Astrocyte (in vitro differentiated cells and primary cell): ENCODE data around the gene TENT5C. TPM values are rescaled to one million over a fixed set of nuclear protein-coding genes. Genes with fewer than 3 reads are reported as not detected.

Experiments used
- DNase-seq: peaks from one replicate; pipeline ENCODE4 v3.0.0-alpha.2; 2010; ENCODE audit warnings: low read depth
- FAIRE-seq: peaks from 2 replicates; lab custom pipeline; 2011; peaks lifted over from hg19 to GRCh38; lab: Jason Lieb, UNC
- H2AFZ ChIP-seq: 2 replicates; pipeline ENCODE4 v1.6.0; 2012; ENCODE audit warnings: low read depth, low read length, inconsistent platforms
- H3K27ac ChIP-seq: 2 replicates; pipeline ENCODE4 v1.5.1; 2011; ENCODE audit warnings: low read depth, low read length, inconsistent platforms
- H3K27me3 ChIP-seq: 2 replicates; pipeline ENCODE4 v1.6.0; 2011; ENCODE audit warnings: low read length, inconsistent platforms; ENCODE audit not compliant: insufficient read depth
- H3K36me3 ChIP-seq: 2 replicates; pipeline ENCODE4 v1.5.1; 2011; ENCODE audit warnings: low read length, inconsistent platforms; ENCODE audit not compliant: insufficient read depth
- H3K4me1 ChIP-seq: 2 replicates; pipeline ENCODE4 v1.5.1; 2011; ENCODE audit warnings: low read length, inconsistent platforms; ENCODE audit not compliant: insufficient read depth
- H3K4me2 ChIP-seq: 2 replicates; pipeline ENCODE4 v1.6.0; 2012; ENCODE audit warnings: low read length, inconsistent platforms
- H3K4me3 ChIP-seq: 2 replicates; pipeline ENCODE4 v1.5.1; 2011; ENCODE audit warnings: low read depth, mild to moderate bottlenecking, low read length, inconsistent platforms; ENCODE audit not compliant: insufficient read depth
- H3K79me2 ChIP-seq: 2 replicates; pipeline ENCODE4 v1.6.0; 2012; ENCODE audit warnings: mild to moderate bottlenecking, low read length, inconsistent platforms; ENCODE audit not compliant: insufficient read depth
- H3K9ac ChIP-seq: 2 replicates; pipeline ENCODE4 v1.6.0; 2012; ENCODE audit warnings: mild to moderate bottlenecking, low read length, inconsistent platforms
- H3K9me3 ChIP-seq: 2 replicates; pipeline ENCODE4 v1.5.1; 2012; ENCODE audit warnings: low read depth, mild to moderate bottlenecking, low read length, inconsistent platforms; ENCODE audit not compliant: insufficient read depth
- H4K20me1 ChIP-seq: 2 replicates; pipeline ENCODE4 v1.6.0; 2012; ENCODE audit warnings: low read length, inconsistent platforms; ENCODE audit not compliant: insufficient read depth
- H3K27ac Mint-ChIP-seq: one replicate; pipeline ENCODE4 v1.8.0; 2021; ENCODE audit warnings: mild to moderate bottlenecking, mixed read lengths; ENCODE audit not compliant: unreplicated experiment
- H3K27me3 Mint-ChIP-seq: one replicate; pipeline ENCODE4 v1.8.0; 2021; ENCODE audit warnings: low read depth, mixed read lengths; ENCODE audit not compliant: unreplicated experiment
- H3K36me3 Mint-ChIP-seq: one replicate; pipeline ENCODE4 v1.8.0; 2021; ENCODE audit warnings: low read depth, mixed read lengths; ENCODE audit not compliant: unreplicated experiment
- H3K4me1 Mint-ChIP-seq: one replicate; pipeline ENCODE4 v1.8.0; 2021; ENCODE audit warnings: low read depth, mixed read lengths; ENCODE audit not compliant: unreplicated experiment
- H3K4me3 Mint-ChIP-seq: one replicate; pipeline ENCODE4 v1.8.0; 2021; ENCODE audit warnings: mild to moderate bottlenecking, moderate library complexity, mixed read lengths; ENCODE audit not compliant: unreplicated experiment
- H3K9me3 Mint-ChIP-seq: one replicate; pipeline ENCODE4 v1.8.0; 2021; ENCODE audit warnings: mild to moderate bottlenecking, mixed read lengths; ENCODE audit not compliant: unreplicated experiment
- EZH2 ChIP-seq: IDR thresholded peaks from 2 replicates; pipeline ENCODE4 v1.6.1; 2012; ENCODE audit warnings: mild to moderate bottlenecking, low read length, inconsistent platforms; ENCODE audit not compliant: insufficient read depth
- total RNA-seq: library from RNA; stranded (reverse); gene quantifications from 2 replicates; pipeline ENCODE4 v1.2.1, GENCODE V29; 2021
- TF ChIP-seq, protein P1 (sequence below): IDR thresholded peaks from 2 replicates; pipeline ENCODE4 v1.5.1; 2011; ENCODE audit warnings: low read depth, mild to moderate bottlenecking, inconsistent platforms, low read length, moderate library complexity; ENCODE audit not compliant: insufficient read depth

Gene TENT5C
- total RNA-seq, 1 donor from 2014 or later: 0.77 TPM

DNA sequence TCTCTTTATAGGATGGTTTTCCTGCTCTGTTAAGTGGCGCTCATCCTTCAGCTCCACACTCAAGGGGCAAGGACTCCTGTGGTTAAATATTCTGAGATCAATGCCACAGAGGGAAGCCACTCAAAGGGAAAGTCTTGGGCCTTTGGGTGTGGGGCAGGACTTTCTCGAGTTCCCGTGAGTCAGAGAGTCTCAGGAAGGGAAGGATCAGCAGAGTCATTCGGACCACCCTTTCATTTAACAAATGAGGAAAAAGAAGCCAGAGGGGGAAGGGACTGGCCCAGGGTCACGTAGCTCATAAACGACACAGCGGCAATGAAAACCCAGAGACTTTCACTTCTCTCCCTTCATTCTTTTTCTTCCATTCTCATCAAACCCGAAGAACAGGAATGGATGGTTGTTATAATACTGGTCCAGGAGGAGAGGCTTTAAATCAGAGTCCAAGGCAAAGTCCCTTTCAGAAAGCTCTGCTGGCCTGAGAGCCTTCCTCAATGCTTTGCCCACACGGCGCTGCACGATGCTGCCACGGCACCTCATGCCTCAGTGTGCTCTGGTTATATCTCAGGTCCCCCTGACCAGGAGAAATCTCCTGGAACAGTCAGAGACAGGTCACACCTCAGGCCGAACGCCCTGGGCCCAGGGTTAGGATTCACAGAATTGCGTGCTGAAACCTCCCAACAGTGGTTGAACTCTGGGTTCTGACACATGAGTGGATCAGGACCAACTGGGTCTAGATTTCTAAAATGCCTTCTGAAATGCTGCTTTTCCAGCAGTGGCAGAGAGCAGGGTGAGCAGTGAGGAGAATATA is 65.3 kb downstream of the TENT5C start:
- Histone ChIP-seq H2AFZ (peak overlapping the region; percentile 33), H3K9ac (no peak overlapping the region), H3K9me3 (no peaks in the 10 kb centered on the region), H3K27ac (no peak overlapping the region), H3K4me2 (no peak overlapping the region), H3K4me1 (peaks cover 12% of the 10 kb centered on the region), H3K79me2 (no peaks in the 10 kb centered on the region), H3K4me3 (no peak overlapping the region), H4K20me1 (no peaks in the 10 kb centered on the region), H3K27me3 (no peaks in the 10 kb centered on the region), H3K36me3 (no peaks in the 10 kb centered on the region)
- FAIRE-seq: no peak
- no peak for TF ChIP-seq EZH2
- TF ChIP-seq, protein P1, sequence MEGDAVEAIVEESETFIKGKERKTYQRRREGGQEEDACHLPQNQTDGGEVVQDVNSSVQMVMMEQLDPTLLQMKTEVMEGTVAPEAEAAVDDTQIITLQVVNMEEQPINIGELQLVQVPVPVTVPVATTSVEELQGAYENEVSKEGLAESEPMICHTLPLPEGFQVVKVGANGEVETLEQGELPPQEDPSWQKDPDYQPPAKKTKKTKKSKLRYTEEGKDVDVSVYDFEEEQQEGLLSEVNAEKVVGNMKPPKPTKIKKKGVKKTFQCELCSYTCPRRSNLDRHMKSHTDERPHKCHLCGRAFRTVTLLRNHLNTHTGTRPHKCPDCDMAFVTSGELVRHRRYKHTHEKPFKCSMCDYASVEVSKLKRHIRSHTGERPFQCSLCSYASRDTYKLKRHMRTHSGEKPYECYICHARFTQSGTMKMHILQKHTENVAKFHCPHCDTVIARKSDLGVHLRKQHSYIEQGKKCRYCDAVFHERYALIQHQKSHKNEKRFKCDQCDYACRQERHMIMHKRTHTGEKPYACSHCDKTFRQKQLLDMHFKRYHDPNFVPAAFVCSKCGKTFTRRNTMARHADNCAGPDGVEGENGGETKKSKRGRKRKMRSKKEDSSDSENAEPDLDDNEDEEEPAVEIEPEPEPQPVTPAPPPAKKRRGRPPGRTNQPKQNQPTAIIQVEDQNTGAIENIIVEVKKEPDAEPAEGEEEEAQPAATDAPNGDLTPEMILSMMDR: no peak
- Mint-ChIP-seq H3K36me3 (no peaks in the 10 kb centered on the region), H3K4me1 (peaks cover 21% of the 10 kb centered on the region), H3K9me3 (no peaks in the 10 kb centered on the region), H3K27me3 (peaks cover 15% of the 10 kb centered on the region), H3K27ac (no peak overlapping the region), H3K4me3 (no peak overlapping the region)
- no peak for DNase-seq

DNA sequence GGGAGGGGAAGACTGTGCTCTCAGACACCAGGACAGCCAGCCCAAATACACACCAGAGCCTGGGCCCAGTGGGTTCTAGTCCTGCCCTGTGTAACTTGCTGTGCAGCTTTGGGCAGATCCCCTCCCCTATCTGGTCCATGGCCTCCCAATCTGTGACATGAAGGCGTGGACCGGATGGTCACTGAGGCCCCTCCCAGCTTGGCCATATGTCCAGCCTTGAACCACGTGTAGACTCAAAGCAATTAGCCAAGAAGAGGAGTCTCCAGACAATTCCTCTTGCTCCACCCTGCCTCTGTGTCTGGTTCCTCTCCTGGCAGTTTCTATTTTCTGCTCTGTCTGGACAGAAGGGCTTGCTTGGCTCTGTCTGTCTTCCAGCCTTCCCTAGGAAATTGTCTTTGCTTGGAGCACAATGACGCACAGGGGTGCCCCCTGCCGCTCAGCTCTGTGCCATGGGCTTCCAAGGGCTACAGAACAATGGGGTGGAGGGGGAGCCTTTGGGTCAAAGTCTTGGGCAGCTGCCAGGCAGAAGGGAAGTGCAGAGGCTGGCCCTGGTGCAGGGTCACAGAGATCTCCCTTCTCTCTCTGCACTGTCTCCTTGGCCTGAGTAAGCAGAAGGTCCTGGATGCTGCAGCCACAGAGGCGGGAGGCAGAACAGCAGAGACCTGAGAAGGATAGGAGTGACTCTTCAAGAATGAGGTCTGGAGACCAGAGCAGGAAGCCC is 66.1 kb downstream of the TENT5C start:
- Histone ChIP-seq H3K79me2 (no peaks in the 10 kb centered on the region), H3K27me3 (no peaks in the 10 kb centered on the region), H2AFZ (peak overlapping the region; percentile 33), H3K4me3 (no peak overlapping the region), H3K27ac (no peak overlapping the region), H3K9me3 (no peaks in the 10 kb centered on the region), H3K9ac (no peak overlapping the region), H4K20me1 (no peaks in the 10 kb centered on the region), H3K4me1 (peaks cover 12% of the 10 kb centered on the region), H3K4me2 (no peak overlapping the region), H3K36me3 (no peaks in the 10 kb centered on the region)
- H3K4me1 Mint-ChIP-seq: peaks cover 21% of the 10 kb centered on the region
- FAIRE-seq: no peak
- H3K36me3 Mint-ChIP-seq: no peaks in the 10 kb centered on the region
- no peak overlapping the region for H3K4me3 Mint-ChIP-seq
- DNase-seq: no peak
- no peaks in the 10 kb centered on the region for H3K9me3 Mint-ChIP-seq
- H3K27me3 Mint-ChIP-seq: peaks cover 18% of the 10 kb centered on the region
- no peak overlapping the region for H3K27ac Mint-ChIP-seq
- no peak for TF ChIP-seq EZH2
- TF ChIP-seq, protein P1: no peak
